Neuron (in vitro differentiated cells): ENCODE data around the gene BCL6.

Experiments used
- H2AFZ ChIP-seq: one replicate; pipeline ENCODE4 v1.6.1; 2013; ENCODE audit warnings: low read depth, mild to moderate bottlenecking, inconsistent platforms, low read length, moderate library complexity
- H3K27me3 ChIP-seq: one replicate; pipeline ENCODE4 v1.6.1; 2013; ENCODE audit warnings: low read length; ENCODE audit not compliant: insufficient read depth
- H3K36me3 ChIP-seq: one replicate; pipeline ENCODE4 v1.6.1; 2013; ENCODE audit warnings: low read length; ENCODE audit not compliant: insufficient read depth
- H3K4me1 ChIP-seq: one replicate; pipeline ENCODE4 v1.6.1; 2013; ENCODE audit warnings: low read length; ENCODE audit not compliant: insufficient read depth
- H3K4me3 ChIP-seq: 2 replicates; pipeline ENCODE4 v1.5.1; 2013; ENCODE audit warnings: mild to moderate bottlenecking, low read length, moderate library complexity
- H3K9me3 ChIP-seq: one replicate; pipeline ENCODE4 v1.6.1; 2013; ENCODE audit warnings: low read length

Gene BCL6

GRCh38 chr3:187739094-187739560 is 6.1 kb downstream of the BCL6 start:
- Histone ChIP-seq H3K4me3 (peak overlapping the region; percentile 63), H3K9me3 (no peaks in the 10 kb centered on the region), H2AFZ (no peak overlapping the region), H3K27me3 (no peaks in the 10 kb centered on the region), H3K36me3 (no peaks in the 10 kb centered on the region), H3K4me1 (peaks cover 30% of the 10 kb centered on the region)

- Histone ChIP-seq H3K27me3 (no peaks in the 10 kb centered on the region), H3K36me3 (peaks cover under 1% of the 10 kb centered on the region), H3K4me1 (peaks cover 30% of the 10 kb centered on the region)
Observed at GRCh38 chr3:187738331-187739093, 6.8 kb downstream of the BCL6 start.

GRCh38 chr3:187738071-187738330 is 7.3 kb downstream of the BCL6 start:
- H3K27me3 ChIP-seq: no peaks in the 10 kb centered on the region
- peak overlapping the region; percentile 63 for H3K4me3 ChIP-seq
- H3K4me1 ChIP-seq: peaks cover 30% of the 10 kb centered on the region
- no peaks in the 10 kb centered on the region for H3K9me3 ChIP-seq
- peak overlapping the region; percentile 48 for H2AFZ ChIP-seq
- H3K36me3 ChIP-seq: peaks cover 4% of the 10 kb centered on the region

More at GRCh38 chr3:187738331-187739093, 6.8 kb downstream of the BCL6 start:
- Histone ChIP-seq H3K4me3 (peak overlapping the region; percentile 63), H2AFZ (peak overlapping the region; percentile 48), H3K9me3 (no peaks in the 10 kb centered on the region)

GRCh38 chr3:187737368-187738070 is 7.7 kb downstream of the BCL6 start:
- H3K4me3 ChIP-seq: peak overlapping the region; percentile 63
- peaks cover 4% of the 10 kb centered on the region for H3K36me3 ChIP-seq
- H3K4me1 ChIP-seq: peaks cover 25% of the 10 kb centered on the region
- no peaks in the 10 kb centered on the region for H3K9me3 ChIP-seq
- peak overlapping the region; percentile 48 for H2AFZ ChIP-seq
- no peaks in the 10 kb centered on the region for H3K27me3 ChIP-seq

GRCh38 chr3:187737006-187737367 is 8.3 kb downstream of the BCL6 start:
- H3K9me3 ChIP-seq: no peaks in the 10 kb centered on the region
- H3K36me3 ChIP-seq: peaks cover 5% of the 10 kb centered on the region
- peaks cover 23% of the 10 kb centered on the region for H3K4me1 ChIP-seq
- no peak overlapping the region for H2AFZ ChIP-seq
- no peak overlapping the region for H3K4me3 ChIP-seq
- no peaks in the 10 kb centered on the region for H3K27me3 ChIP-seq

- peaks cover 19% of the 10 kb centered on the region for H3K4me1 ChIP-seq
- H2AFZ ChIP-seq: no peak overlapping the region
- peaks cover 10% of the 10 kb centered on the region for H3K36me3 ChIP-seq
- no peaks in the 10 kb centered on the region for H3K27me3 ChIP-seq
- H3K4me3 ChIP-seq: no peak overlapping the region
- H3K9me3 ChIP-seq: no peaks in the 10 kb centered on the region
Observed at GRCh38 chr3:187736418-187736871, 8.8 kb downstream of the BCL6 start.

GRCh38 chr3:187735837-187736236 is 9.4 kb downstream of the BCL6 start:
- H3K4me1 ChIP-seq: peaks cover 14% of the 10 kb centered on the region
- H3K27me3 ChIP-seq: no peaks in the 10 kb centered on the region
- no peak overlapping the region for H3K4me3 ChIP-seq
- no peak overlapping the region for H2AFZ ChIP-seq
- H3K36me3 ChIP-seq: peaks cover 16% of the 10 kb centered on the region
- H3K9me3 ChIP-seq: no peaks in the 10 kb centered on the region

GRCh38 chr3:187735383-187735782 is 9.9 kb downstream of the BCL6 start:
- H3K4me1 ChIP-seq: peaks cover 10% of the 10 kb centered on the region
- no peak overlapping the region for H2AFZ ChIP-seq
- no peaks in the 10 kb centered on the region for H3K9me3 ChIP-seq
- no peak overlapping the region for H3K4me3 ChIP-seq
- peaks cover 21% of the 10 kb centered on the region for H3K36me3 ChIP-seq
- no peaks in the 10 kb centered on the region for H3K27me3 ChIP-seq

GRCh38 chr3:187734841-187735240 is 10.4 kb downstream of the BCL6 start:
- no peaks in the 10 kb centered on the region for H3K9me3 ChIP-seq
- H2AFZ ChIP-seq: no peak overlapping the region
- H3K27me3 ChIP-seq: no peaks in the 10 kb centered on the region
- peaks cover 7% of the 10 kb centered on the region for H3K4me1 ChIP-seq
- no peak overlapping the region for H3K4me3 ChIP-seq
- H3K36me3 ChIP-seq: peaks cover 26% of the 10 kb centered on the region

- Histone ChIP-seq H3K9me3 (no peaks in the 10 kb centered on the region), H3K4me1 (no peaks in the 10 kb centered on the region), H3K27me3 (no peaks in the 10 kb centered on the region), H3K36me3 (peaks cover 41% of the 10 kb centered on the region), H2AFZ (no peak overlapping the region), H3K4me3 (no peak overlapping the region)
Observed at GRCh38 chr3:187733371-187733770, 11.9 kb downstream of the BCL6 start.

- H3K36me3 ChIP-seq: peaks cover 67% of the 10 kb centered on the region
- no peaks in the 10 kb centered on the region for H3K9me3 ChIP-seq
- no peaks in the 10 kb centered on the region for H3K27me3 ChIP-seq
Observed at GRCh38 chr3:187729598-187729997, 15.7 kb downstream of the BCL6 start.

GRCh38 chr3:187728940-187729583 is 16.2 kb downstream of the BCL6 start:
- Histone ChIP-seq H3K9me3 (no peaks in the 10 kb centered on the region), H3K4me3 (no peak overlapping the region), H3K4me1 (no peaks in the 10 kb centered on the region), H2AFZ (no peak overlapping the region), H3K27me3 (no peaks in the 10 kb centered on the region), H3K36me3 (peaks cover 73% of the 10 kb centered on the region)

More at GRCh38 chr3:187729598-187729997, 15.7 kb downstream of the BCL6 start:
- Histone ChIP-seq H3K4me1 (no peaks in the 10 kb centered on the region), H2AFZ (no peak overlapping the region), H3K4me3 (no peak overlapping the region)

GRCh38 chr3:187728248-187728647 is 17.0 kb downstream of the BCL6 start:
- no peaks in the 10 kb centered on the region for H3K27me3 ChIP-seq

More at GRCh38 chr3:187728248-187728647, 17.0 kb downstream of the BCL6 start:
- Histone ChIP-seq H2AFZ (no peak overlapping the region), H3K4me3 (no peak overlapping the region), H3K4me1 (no peaks in the 10 kb centered on the region), H3K9me3 (no peaks in the 10 kb centered on the region), H3K36me3 (peaks cover 69% of the 10 kb centered on the region)
